Lung (tissue), 12 donors: ENCODE results near the gene LRPAP1. TPM values are rescaled to one million over a fixed set of nuclear protein-coding genes. Genes with fewer than 3 reads are reported as not detected.

Experiments used
- ATAC-seq: fragments of 200-7000 bp; cut with Tn5 transposase; one replicate; pipeline ENCODE4 v1.9.1; 2020; ENCODE audit warnings: moderate number of reproducible peaks; ENCODE audit not compliant: insufficient read depth, low FRiP score
- DNase-seq, 3 donors: peaks; one replicate each; pipeline ENCODE4 v3.0.0-alpha.2; 2013 to 2017
- H3K27ac ChIP-seq, 2 donors: one replicate each; pipeline ENCODE4 v1.5.1; 2013; ENCODE audit warnings: mild to moderate bottlenecking in 2 of 2, moderate library complexity in 2 of 2, control low read depth in 1 of 2, inconsistent platforms in 1 of 2, low read depth in 1 of 2, low read length in 1 of 2
- H3K27me3 ChIP-seq, 3 donors: one replicate each; pipeline ENCODE4 v1.5.1; 2013; ENCODE audit warnings: low read length in 2 of 3; ENCODE audit not compliant: control insufficient read depth in 3 of 3, insufficient read depth in 3 of 3
- H3K36me3 ChIP-seq, 4 donors: one replicate each; pipeline ENCODE4 v1.5.1; 2013; ENCODE audit warnings: low read length in 4 of 4, mild to moderate bottlenecking in 1 of 4, moderate library complexity in 1 of 4; ENCODE audit not compliant: control insufficient read depth in 4 of 4, insufficient read depth in 4 of 4
- H3K4me1 ChIP-seq, 5 donors: one replicate each; pipeline ENCODE4 v1.5.1; 2013; ENCODE audit warnings: low read length in 5 of 5, mild to moderate bottlenecking in 2 of 5, moderate library complexity in 1 of 5; ENCODE audit not compliant: control insufficient read depth in 5 of 5, insufficient read depth in 5 of 5
- H3K4me3 ChIP-seq: one replicate; pipeline ENCODE4 v1.5.1; 2013; ENCODE audit warnings: mild to moderate bottlenecking, control low read depth, moderate library complexity
- H3K9ac ChIP-seq, 2 donors: one replicate each; pipeline ENCODE4 v1.5.1; 2013; ENCODE audit warnings: low read length in 2 of 2, control low read depth in 1 of 2; ENCODE audit not compliant: insufficient read depth in 1 of 2
- H3K9me3 ChIP-seq, 4 donors: one replicate each; pipeline ENCODE4 v1.5.1; 2013; ENCODE audit warnings: low read length in 3 of 4, mild to moderate bottlenecking in 1 of 4, moderate library complexity in 1 of 4; ENCODE audit not compliant: control insufficient read depth in 4 of 4, insufficient read depth in 3 of 4
- WGBS, 2 donors: extraction: QIAGEN DNeasy Blood & Tissue Kit; methylation state at CpG; one replicate each; pipeline ENCODE4 v1.1.7; 2013; 5-methylcytosine and 5-hydroxymethylcytosine counted together
- polyA plus RNA-seq, 2 donors: library from polyadenylated mRNA; stranded (reverse); fragments of 200-250 nt; gene quantifications; one replicate each; pipeline ENCODE4 v1.2.1, GENCODE V29; 2013
- total RNA-seq, 2 donors: library from RNA; depleted of rRNA in 1 of 2; stranded (reverse); fragments of >200 nt in 1 of 2; gene quantifications; one replicate each; pipeline ENCODE4 v1.2.1, GENCODE V29; 2014 to 2021
- TF ChIP-seq, protein P1 (sequence below): IDR thresholded peaks from 2 replicates; pipeline ENCODE4 v1.5.1; 2012; ENCODE audit warnings: mild to moderate bottlenecking; ENCODE audit errors: control extremely low read depth, extremely low read depth
- donor health status: control.
- donor health status: control.
- donor health status: Bipolar disorder and iron deficiency.
- donor health status: healthy.
- donor health status: DM: yes; HTN: yes; CAD: no.

LRPAP1 gene
- total and polyA plus RNA-seq, 4 donors, result 46.1 to 289 (median 208) TPM

DNA sequence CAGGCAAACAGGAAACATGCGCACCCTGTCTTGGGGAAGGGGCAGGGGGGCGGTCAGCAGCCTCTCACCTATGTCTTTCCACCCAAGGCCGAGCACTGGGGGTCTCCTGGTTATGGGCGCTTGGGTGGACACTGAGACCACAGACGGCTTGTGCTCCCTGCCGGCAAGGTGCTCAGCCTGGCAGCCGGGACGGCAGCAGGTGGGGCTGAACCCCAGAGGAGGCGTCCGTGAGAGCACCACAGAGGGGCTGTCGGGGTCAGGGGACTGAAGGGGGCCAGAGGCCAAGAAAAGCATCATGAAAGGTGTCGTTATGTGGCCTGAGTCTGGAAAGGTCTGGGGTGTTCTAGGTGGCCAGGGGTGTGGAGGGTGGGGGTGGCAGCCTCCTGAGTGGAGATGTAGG, 49.5 kb downstream of the LRPAP1 start:
- no peak for DNase-seq
- Histone ChIP-seq H3K4me1 (peaks cover 0 to 12% (median 0%) of the 10 kb centered on the region in 5 donors), H3K36me3 (no peaks in the 10 kb centered on the region), H3K9me3 (no peaks in the 10 kb centered on the region), H3K27me3 (peaks cover 0 to 34% (median under 1%) of the 10 kb centered on the region in 3 donors), H3K27ac (peak overlapping the region in 1 of 2 donors; percentile 92), H3K9ac (no peak overlapping the region), H3K4me3 (no peak overlapping the region)
- TF ChIP-seq, protein P1, sequence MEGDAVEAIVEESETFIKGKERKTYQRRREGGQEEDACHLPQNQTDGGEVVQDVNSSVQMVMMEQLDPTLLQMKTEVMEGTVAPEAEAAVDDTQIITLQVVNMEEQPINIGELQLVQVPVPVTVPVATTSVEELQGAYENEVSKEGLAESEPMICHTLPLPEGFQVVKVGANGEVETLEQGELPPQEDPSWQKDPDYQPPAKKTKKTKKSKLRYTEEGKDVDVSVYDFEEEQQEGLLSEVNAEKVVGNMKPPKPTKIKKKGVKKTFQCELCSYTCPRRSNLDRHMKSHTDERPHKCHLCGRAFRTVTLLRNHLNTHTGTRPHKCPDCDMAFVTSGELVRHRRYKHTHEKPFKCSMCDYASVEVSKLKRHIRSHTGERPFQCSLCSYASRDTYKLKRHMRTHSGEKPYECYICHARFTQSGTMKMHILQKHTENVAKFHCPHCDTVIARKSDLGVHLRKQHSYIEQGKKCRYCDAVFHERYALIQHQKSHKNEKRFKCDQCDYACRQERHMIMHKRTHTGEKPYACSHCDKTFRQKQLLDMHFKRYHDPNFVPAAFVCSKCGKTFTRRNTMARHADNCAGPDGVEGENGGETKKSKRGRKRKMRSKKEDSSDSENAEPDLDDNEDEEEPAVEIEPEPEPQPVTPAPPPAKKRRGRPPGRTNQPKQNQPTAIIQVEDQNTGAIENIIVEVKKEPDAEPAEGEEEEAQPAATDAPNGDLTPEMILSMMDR, result no peak
- WGBS, 2 donors, result 89 to 96% methylated on average over 12 of the region's 12 CpGs
- ATAC-seq, result no peak

DNA sequence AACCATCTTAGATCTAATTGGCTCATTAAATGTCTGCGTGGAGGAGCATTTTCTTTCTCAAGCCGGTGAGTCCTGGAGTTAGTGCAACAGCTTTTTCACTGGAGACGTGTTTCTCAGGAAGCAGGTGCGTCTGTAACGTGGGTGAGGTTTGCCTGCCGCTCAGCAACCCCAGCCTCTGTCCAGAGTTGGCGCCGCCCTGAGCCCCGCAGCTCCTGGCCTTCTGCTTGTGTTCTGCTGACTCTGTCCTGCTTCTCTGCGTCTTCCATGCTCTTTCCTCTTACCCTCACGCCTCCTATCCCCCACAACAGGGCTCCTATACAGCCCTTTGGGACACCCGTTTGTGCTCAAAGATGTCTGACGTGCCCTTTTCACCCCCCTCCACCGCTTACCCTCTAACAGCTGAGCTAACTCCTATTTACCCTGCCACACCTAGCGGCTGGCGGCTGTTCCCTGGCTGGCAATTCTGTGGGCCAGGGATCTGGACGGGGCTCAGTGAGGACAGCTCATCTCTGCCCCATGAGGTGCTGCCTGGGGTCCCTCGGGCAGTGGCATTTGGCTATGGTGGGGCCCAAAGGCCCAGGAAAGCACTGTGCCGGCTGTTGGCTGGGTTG, 50.3 kb downstream of the LRPAP1 start:
- WGBS, 2 donors, result 62 to 64% methylated on average over 19 of the region's 19 CpGs
- no peak for DNase-seq
- H3K9ac ChIP-seq, result no peak overlapping the region
- peaks cover 0 to 12% (median 0%) of the 10 kb centered on the region in 5 donors for H3K4me1 ChIP-seq
- ATAC-seq, result no peak
- H3K4me3 ChIP-seq, result no peak overlapping the region
- TF ChIP-seq, protein P1, result no peak
- H3K27ac ChIP-seq, result peak overlapping the region in 1 of 2 donors; percentile 92
- H3K9me3 ChIP-seq, result no peaks in the 10 kb centered on the region
- peaks cover 0 to 27% (median 0%) of the 10 kb centered on the region in 3 donors for H3K27me3 ChIP-seq
- no peaks in the 10 kb centered on the region for H3K36me3 ChIP-seq

DNA sequence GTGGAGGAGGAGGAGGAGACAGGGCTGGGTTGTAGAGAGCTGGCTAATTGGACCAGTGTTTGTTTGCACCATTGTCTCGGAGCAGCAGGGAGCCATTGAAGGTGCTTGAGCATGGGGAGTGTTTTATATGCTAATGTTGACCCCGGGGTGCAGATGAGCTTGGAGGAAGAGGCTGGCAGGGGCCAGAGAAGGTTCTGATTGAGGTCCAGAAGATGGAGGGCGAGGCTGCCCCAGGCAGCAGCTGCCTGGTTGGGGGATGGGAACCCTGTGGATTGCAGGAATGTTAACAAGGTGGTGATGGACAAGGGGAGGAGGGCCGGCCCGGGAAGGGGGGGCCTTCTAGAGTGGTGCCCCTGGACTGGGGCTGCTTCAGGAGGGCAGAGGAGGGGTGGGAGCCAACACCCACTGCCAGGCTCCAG, 51.1 kb downstream of the LRPAP1 start:
- Histone ChIP-seq H3K27ac (peak overlapping the region in 1 of 2 donors; percentile 92), H3K4me1 (peaks cover 0 to 12% (median 0%) of the 10 kb centered on the region in 5 donors), H3K36me3 (no peaks in the 10 kb centered on the region), H3K9ac (no peak overlapping the region), H3K9me3 (no peaks in the 10 kb centered on the region), H3K27me3 (peaks cover 0 to 20% (median 0%) of the 10 kb centered on the region in 3 donors), H3K4me3 (no peak overlapping the region)
- TF ChIP-seq, protein P1, result no peak
- no peak for DNase-seq
- WGBS, 2 donors, result 42 to 48% methylated on average over 5 of the region's 5 CpGs
- ATAC-seq, result no peak
